IPS-18a (cell line): ENCODE measurements around the gene GPC1.

Experiments
- H3K27ac ChIP-seq: one replicate; pipeline ENCODE4 v1.5.1; 2013; ENCODE audit warnings: low read length
- H3K27me3 ChIP-seq: one replicate; pipeline ENCODE4 v1.6.1; 2013; ENCODE audit warnings: mild to moderate bottlenecking, low read length; ENCODE audit not compliant: control insufficient read depth, insufficient read depth
- H3K36me3 ChIP-seq: one replicate; pipeline ENCODE4 v1.6.1; 2013; ENCODE audit warnings: low read depth, low read length; ENCODE audit not compliant: control insufficient read depth
- H3K4me1 ChIP-seq: one replicate; pipeline ENCODE4 v1.6.1; 2013; ENCODE audit warnings: low read depth, low read length; ENCODE audit not compliant: control insufficient read depth
- H3K4me3 ChIP-seq: one replicate; pipeline ENCODE4 v1.5.1; 2013; ENCODE audit warnings: low read length
- H3K9ac ChIP-seq: one replicate; pipeline ENCODE4 v1.6.1; 2013; ENCODE audit warnings: mild to moderate bottlenecking, low read length, moderate library complexity
- H3K9me3 ChIP-seq: one replicate; pipeline ENCODE4 v1.6.1; 2013; ENCODE audit warnings: low read depth, low read length; ENCODE audit not compliant: control insufficient read depth

GPC1 gene

GRCh38 chr2:240429341-240429871 is 6.1 kb upstream of the GPC1 start:
- no peaks in the 10 kb centered on the region for H3K36me3 ChIP-seq
- H3K9ac ChIP-seq, result no peak overlapping the region
- no peaks in the 10 kb centered on the region for H3K9me3 ChIP-seq
- peaks cover 6% of the 10 kb centered on the region for H3K27me3 ChIP-seq
- H3K27ac ChIP-seq, result no peak overlapping the region
- H3K4me3 ChIP-seq, result no peak overlapping the region
- H3K4me1 ChIP-seq, result no peaks in the 10 kb centered on the region

- Histone ChIP-seq H3K9me3 (no peaks in the 10 kb centered on the region), H3K9ac (no peak overlapping the region), H3K27me3 (peaks cover 6% of the 10 kb centered on the region), H3K36me3 (no peaks in the 10 kb centered on the region), H3K27ac (no peak overlapping the region), H3K4me1 (no peaks in the 10 kb centered on the region), H3K4me3 (no peak overlapping the region)
These were observed 5.5 kb upstream of the GPC1 start for GRCh38 chr2:240429872-240430491.

GRCh38 chr2:240430595-240430994 is 4.9 kb upstream of the GPC1 start:
- Histone ChIP-seq H3K27ac (no peak overlapping the region), H3K27me3 (peaks cover 6% of the 10 kb centered on the region)

GRCh38 chr2:240431271-240431660 is 4.2 kb upstream of the GPC1 start:
- Histone ChIP-seq H3K4me1 (no peaks in the 10 kb centered on the region), H3K4me3 (no peak overlapping the region), H3K27ac (no peak overlapping the region), H3K36me3 (no peaks in the 10 kb centered on the region), H3K9me3 (no peaks in the 10 kb centered on the region), H3K9ac (no peak overlapping the region), H3K27me3 (peaks cover 7% of the 10 kb centered on the region)

More at GRCh38 chr2:240430595-240430994, 4.9 kb upstream of the GPC1 start:
- no peaks in the 10 kb centered on the region for H3K36me3 ChIP-seq
- no peaks in the 10 kb centered on the region for H3K9me3 ChIP-seq
- no peaks in the 10 kb centered on the region for H3K4me1 ChIP-seq
- no peak overlapping the region for H3K9ac ChIP-seq
- H3K4me3 ChIP-seq, result no peak overlapping the region

GRCh38 chr2:240431661-240432424 is 3.6 kb upstream of the GPC1 start:
- peaks cover under 1% of the 10 kb centered on the region for H3K4me1 ChIP-seq
- no peak overlapping the region for H3K4me3 ChIP-seq
- no peaks in the 10 kb centered on the region for H3K9me3 ChIP-seq
- H3K9ac ChIP-seq, result no peak overlapping the region
- no peak overlapping the region for H3K27ac ChIP-seq
- H3K36me3 ChIP-seq, result no peaks in the 10 kb centered on the region
- H3K27me3 ChIP-seq, result peaks cover 13% of the 10 kb centered on the region

GRCh38 chr2:240432430-240432819 is 3.0 kb upstream of the GPC1 start:
- H3K36me3 ChIP-seq, result no peaks in the 10 kb centered on the region
- no peaks in the 10 kb centered on the region for H3K9me3 ChIP-seq
- no peak overlapping the region for H3K9ac ChIP-seq
- H3K4me3 ChIP-seq, result no peak overlapping the region
- H3K27ac ChIP-seq, result no peak overlapping the region
- H3K4me1 ChIP-seq, result peaks cover 3% of the 10 kb centered on the region
- H3K27me3 ChIP-seq, result peaks cover 19% of the 10 kb centered on the region

GRCh38 chr2:240432820-240433801 is 2.4 kb upstream of the GPC1 start:
- peaks cover 26% of the 10 kb centered on the region for H3K27me3 ChIP-seq
- no peak overlapping the region for H3K9ac ChIP-seq
- H3K9me3 ChIP-seq, result no peaks in the 10 kb centered on the region
- peaks cover 3% of the 10 kb centered on the region for H3K4me1 ChIP-seq
- no peaks in the 10 kb centered on the region for H3K36me3 ChIP-seq
- no peak overlapping the region for H3K4me3 ChIP-seq
- H3K27ac ChIP-seq, result no peak overlapping the region

GRCh38 chr2:240433973-240434727 is 1.3 kb upstream of the GPC1 start:
- H3K4me1 ChIP-seq, result peaks cover 3% of the 10 kb centered on the region
- H3K27me3 ChIP-seq, result peaks cover 27% of the 10 kb centered on the region
- H3K27ac ChIP-seq, result no peak overlapping the region
- H3K4me3 ChIP-seq, result peak overlapping the region; percentile 78
- H3K9me3 ChIP-seq, result no peaks in the 10 kb centered on the region
- H3K9ac ChIP-seq, result no peak overlapping the region
- no peaks in the 10 kb centered on the region for H3K36me3 ChIP-seq

- H3K9me3 ChIP-seq, result no peaks in the 10 kb centered on the region
- peak overlapping the region; percentile 78 for H3K4me3 ChIP-seq
- no peak overlapping the region for H3K27ac ChIP-seq
- H3K4me1 ChIP-seq, result peaks cover 3% of the 10 kb centered on the region
- H3K27me3 ChIP-seq, result peaks cover 27% of the 10 kb centered on the region
- H3K36me3 ChIP-seq, result no peaks in the 10 kb centered on the region
- H3K9ac ChIP-seq, result peak overlapping the region; percentile 36
These were observed 571 bp upstream of the GPC1 start for GRCh38 chr2:240434728-240435456.

GRCh38 chr2:240435948-240436682 is 652 bp downstream of the GPC1 start:
- H3K36me3 ChIP-seq, result no peaks in the 10 kb centered on the region

More at GRCh38 chr2:240435948-240436682, 652 bp downstream of the GPC1 start:
- H3K27me3 ChIP-seq, result peaks cover 27% of the 10 kb centered on the region
- no peaks in the 10 kb centered on the region for H3K9me3 ChIP-seq
- peak overlapping the region; percentile 27 for H3K9ac ChIP-seq
- H3K27ac ChIP-seq, result no peak overlapping the region
- H3K4me3 ChIP-seq, result peak overlapping the region; percentile 55
- peaks cover 3% of the 10 kb centered on the region for H3K4me1 ChIP-seq
